Measurements from ENCODE around the gene DRC1. TPM values are rescaled to one million over a fixed set of nuclear protein-coding genes. Genes with fewer than 3 reads are reported as not detected.

DRC1 gene
- total RNA-seq, 4 donors from 2014 or later = not detected

DNA sequence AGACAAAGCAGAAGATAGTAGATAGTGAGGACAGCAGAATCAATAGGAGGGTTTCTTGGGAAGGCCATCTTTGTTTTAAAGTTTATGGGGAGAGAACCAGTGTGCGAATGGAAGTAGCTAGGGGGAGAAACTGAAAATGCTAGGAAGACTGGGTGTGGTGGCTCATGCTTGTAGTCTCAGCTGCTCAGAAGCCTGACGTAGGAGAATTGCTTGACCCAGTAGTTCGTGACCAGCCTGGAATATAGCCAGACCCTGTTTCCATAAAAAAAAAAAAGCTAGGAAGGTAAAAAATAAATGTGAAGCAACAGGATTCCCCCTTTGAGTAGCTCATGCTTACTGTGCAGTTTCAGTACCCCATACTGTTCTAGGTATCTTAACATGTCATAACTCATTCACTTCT is 19.2 kb upstream of the DRC1 start:
- TF ChIP-seq, protein P1, sequence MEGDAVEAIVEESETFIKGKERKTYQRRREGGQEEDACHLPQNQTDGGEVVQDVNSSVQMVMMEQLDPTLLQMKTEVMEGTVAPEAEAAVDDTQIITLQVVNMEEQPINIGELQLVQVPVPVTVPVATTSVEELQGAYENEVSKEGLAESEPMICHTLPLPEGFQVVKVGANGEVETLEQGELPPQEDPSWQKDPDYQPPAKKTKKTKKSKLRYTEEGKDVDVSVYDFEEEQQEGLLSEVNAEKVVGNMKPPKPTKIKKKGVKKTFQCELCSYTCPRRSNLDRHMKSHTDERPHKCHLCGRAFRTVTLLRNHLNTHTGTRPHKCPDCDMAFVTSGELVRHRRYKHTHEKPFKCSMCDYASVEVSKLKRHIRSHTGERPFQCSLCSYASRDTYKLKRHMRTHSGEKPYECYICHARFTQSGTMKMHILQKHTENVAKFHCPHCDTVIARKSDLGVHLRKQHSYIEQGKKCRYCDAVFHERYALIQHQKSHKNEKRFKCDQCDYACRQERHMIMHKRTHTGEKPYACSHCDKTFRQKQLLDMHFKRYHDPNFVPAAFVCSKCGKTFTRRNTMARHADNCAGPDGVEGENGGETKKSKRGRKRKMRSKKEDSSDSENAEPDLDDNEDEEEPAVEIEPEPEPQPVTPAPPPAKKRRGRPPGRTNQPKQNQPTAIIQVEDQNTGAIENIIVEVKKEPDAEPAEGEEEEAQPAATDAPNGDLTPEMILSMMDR (IDR thresholded peaks at IDR 0.05) = no peak
- DNase-seq (ENCODE audit: low spot score) (no peak), ATAC-seq (ENCODE audit: low FRiP score) (no peak)

DNA sequence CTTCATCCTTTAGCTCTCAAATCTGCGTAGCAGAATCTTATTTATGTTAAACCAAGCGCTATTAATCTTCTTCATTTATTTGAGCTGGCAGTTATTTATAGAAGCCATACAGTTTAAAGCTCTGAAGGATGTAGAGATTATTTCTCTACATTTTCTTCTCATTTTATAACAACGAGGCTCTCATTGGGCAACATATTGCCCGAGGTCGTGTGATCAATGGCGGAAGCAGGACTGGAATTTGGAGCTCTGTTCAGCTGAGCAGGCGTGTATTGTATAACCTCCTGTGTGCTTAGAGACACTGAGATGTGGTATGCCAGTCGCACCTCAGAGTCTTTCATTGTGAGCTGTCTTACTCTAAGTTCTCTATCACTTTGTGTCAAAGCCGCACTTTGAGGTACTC is 17.5 kb upstream of the DRC1 start:
- DNase-seq (ENCODE audit: low spot score) = no peak
- TF ChIP-seq, protein P1 (IDR thresholded peaks at IDR 0.05) = no peak
- ATAC-seq (ENCODE audit: low FRiP score) = no peak

DNA sequence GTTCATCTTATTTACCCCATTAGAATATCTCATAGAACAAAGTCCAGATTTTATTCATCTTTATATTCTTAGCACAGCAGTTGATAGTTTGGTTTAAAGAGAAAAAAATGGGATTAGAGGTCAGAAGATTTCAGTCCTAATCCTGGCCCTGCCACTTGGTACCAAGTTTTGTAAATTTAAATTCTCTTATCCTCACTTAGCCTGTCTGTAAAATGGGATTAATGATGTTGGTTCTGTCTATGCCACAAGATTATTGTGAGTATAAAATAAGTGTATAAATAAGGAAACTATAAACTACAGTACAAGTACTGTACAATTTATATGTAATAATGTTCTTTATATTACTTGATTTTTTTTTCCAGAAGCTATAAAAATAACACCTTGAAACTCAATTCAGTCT is 17.1 kb upstream of the DRC1 start:
- TF ChIP-seq, protein P1 (IDR thresholded peaks at IDR 0.05) = no peak
- no peak for ATAC-seq (ENCODE audit: low FRiP score)
- DNase-seq (ENCODE audit: low spot score) = no peak

DNA sequence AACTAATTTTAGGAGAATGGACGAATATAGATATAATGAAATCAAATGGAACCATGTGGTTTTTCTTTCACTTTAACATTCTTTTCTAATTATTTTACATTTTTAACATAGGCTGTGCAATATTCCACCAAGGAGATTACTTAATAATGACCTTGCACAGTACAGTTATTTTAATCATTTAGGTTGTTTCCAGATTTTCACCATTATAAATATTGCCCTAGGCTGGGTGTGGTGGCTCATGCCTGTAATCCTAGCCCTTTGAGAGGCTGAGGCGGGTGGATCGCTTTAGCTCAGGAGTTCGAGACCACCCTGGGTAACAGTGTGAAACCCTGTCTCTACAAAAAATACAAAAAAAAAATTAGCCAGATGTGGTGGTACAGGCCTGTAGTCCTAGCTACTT is 14.5 kb upstream of the DRC1 start:
- ATAC-seq (ENCODE audit: low FRiP score) = no peak
- no peak for DNase-seq (ENCODE audit: low spot score)
- TF ChIP-seq, protein P1 (IDR thresholded peaks at IDR 0.05) = no peak

DNA sequence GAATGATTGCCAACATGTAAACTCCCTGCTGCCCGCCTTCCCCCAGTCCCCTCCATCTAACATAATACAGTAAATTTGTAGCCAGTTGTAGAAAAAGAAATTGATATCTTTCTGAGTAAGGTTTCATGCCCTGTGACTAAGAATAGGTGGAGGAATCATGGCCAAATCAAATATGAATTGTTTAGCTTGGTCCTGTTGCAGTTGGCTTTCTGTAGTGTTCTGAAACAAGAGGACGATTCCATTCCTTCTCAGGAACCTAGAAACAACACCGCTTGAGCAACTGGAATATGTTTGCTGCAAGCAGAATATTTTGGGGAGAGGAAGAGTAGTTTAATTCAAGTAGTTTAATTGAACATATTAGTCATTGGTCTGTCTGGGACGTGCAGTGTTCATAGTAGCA is 7.0 kb upstream of the DRC1 start:
- no peak for DNase-seq (ENCODE audit: low spot score)
- no peak for ATAC-seq (ENCODE audit: low FRiP score)
- TF ChIP-seq, protein P1 (IDR thresholded peaks at IDR 0.05) = no peak

DNA sequence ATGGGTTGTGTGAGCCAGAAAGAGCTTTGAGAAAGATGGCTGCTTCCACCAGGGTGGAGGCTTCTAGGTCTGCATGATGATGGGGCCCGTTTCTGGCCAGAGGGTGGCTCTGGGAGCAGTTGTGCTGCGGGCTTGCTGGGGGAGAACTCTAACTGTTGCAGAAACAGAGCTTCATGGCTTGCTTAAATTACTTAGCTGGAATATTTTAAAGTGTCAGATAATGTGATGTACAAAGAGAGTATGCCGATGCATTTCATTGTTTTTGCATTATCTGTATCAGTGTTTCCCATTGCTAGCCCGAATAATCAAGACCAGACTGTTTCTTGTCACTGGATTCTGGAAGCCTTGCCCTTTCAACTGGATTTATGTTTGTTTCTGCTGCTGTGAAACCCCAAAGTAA is 6.3 kb upstream of the DRC1 start:
- DNase-seq (ENCODE audit: low spot score) (no peak), ATAC-seq (ENCODE audit: low FRiP score) (no peak)
- TF ChIP-seq, protein P1 (IDR thresholded peaks at IDR 0.05) = no peak

DNA sequence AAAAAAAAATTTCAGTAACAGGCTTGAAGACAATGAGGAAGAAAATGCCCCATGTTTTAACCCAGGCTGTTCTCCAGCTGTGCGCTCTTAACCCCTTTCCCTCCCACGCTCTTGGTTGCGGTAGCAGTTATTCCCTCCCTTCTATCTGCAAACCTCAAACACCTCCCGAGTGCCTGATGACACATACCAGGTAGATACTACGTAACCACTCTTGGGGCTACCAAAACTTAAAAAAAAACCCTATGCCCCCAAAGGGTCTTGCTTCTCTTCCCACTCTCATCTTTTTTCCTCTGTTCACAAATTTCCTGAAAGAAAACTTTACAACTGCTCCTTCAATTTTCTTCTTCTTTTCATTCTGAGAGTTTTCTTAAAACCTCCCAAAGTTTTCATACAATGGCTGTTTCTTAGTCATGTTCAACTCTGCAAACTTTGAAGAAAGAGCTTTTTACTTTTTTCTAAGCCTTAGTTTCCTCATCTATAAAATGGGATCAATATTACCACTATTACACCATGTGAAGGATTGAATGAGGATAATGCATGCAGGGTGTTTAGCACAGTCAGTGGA is 4.9 kb upstream of the DRC1 start:
- DNase-seq (ENCODE audit: low spot score) (no peak), ATAC-seq (ENCODE audit: low FRiP score) (no peak)
- TF ChIP-seq, protein P1 (IDR thresholded peaks at IDR 0.05) = no peak
